Measurements from ENCODE around the gene SAYSD1. TPM values are rescaled to one million over a fixed set of nuclear protein-coding genes. Genes with fewer than 3 reads are reported as not detected.

SAYSD1 gene
- total and polyA plus RNA-seq, 2 experiments from 2014 or later, result 16.9 to 23.4 TPM

- H3K79me2 ChIP-seq, result no peaks in the 10 kb centered on the region
- H3K4me1 ChIP-seq (ENCODE audit: insufficient read depth), result no peaks in the 10 kb centered on the region
- no peak overlapping the region for H3K4me2 ChIP-seq
- 69% methylated on average over 7 of the region's 7 CpGs for WGBS (ENCODE audit: low lambda C conversion rate, missing lambda C conversion rate)
- H3K36me3 ChIP-seq (replicated peaks; ENCODE audit: insufficient read depth, low read depth), result no peaks in the 10 kb centered on the region
- peaks cover 8% of the 10 kb centered on the region for H3K27me3 ChIP-seq
- DNase-seq (ENCODE audit: low spot score), result no peak
- no peaks in the 10 kb centered on the region for H3K9me3 ChIP-seq (ENCODE audit: low read depth)
- no peak overlapping the region for H2AFZ ChIP-seq
- TF ChIP-seq EZH2 (IDR thresholded peaks at IDR 0.05; ENCODE audit: borderline replicate concordance) (no peak), CTCF (IDR thresholded peaks at IDR 0.05; ENCODE audit: poor library complexity) (no peak), EZH2phosphoT487 (IDR thresholded peaks at IDR 0.05; ENCODE audit: low read depth, severe bottlenecking, unreplicated experiment) (no peak)
- no peak overlapping the region for H3K4me3 ChIP-seq
- H4K20me1 ChIP-seq (ENCODE audit: insufficient read depth, poor library complexity, severe bottlenecking), result no peaks in the 10 kb centered on the region
- H3K27ac ChIP-seq, result no peak overlapping the region
- no peaks in the 10 kb centered on the region for H3K9me2 ChIP-seq (replicated peaks; ENCODE audit: insufficient read depth)
These were observed 27.8 kb downstream of the SAYSD1 start for GRCh38 chr6:39087197-39087596.

- H3K4me3 ChIP-seq, result no peak overlapping the region
- H3K27ac ChIP-seq, result no peak overlapping the region
- no peaks in the 10 kb centered on the region for H3K36me3 ChIP-seq (replicated peaks; ENCODE audit: insufficient read depth, low read depth)
These were observed 28.3 kb downstream of the SAYSD1 start for GRCh38 chr6:39086711-39087110.

DNA sequence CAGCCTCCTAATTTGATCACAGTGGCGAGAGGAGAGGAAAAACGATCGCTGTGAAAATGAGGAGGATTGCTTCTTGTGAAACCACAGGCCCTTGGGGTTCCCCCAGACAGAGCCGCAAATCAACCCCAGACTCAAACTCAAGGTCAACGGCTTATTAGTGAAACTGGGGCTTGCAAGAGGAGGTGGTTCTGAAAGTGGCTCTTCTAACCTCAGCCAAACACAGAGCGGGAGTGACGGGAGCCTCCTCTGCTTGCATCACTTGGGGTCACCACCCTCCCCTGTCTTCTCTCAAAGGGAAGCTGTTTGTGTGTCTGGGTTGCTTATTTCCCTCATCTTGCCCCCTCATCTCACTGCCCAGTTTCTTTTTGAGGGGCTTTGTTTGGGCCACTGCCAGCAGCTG lies 28.7 kb downstream of the SAYSD1 start:
- peaks cover 8% of the 10 kb centered on the region for H3K27me3 ChIP-seq
- H3K4me3 ChIP-seq, result no peak overlapping the region
- no peaks in the 10 kb centered on the region for H3K36me3 ChIP-seq (replicated peaks; ENCODE audit: insufficient read depth, low read depth)
- DNase-seq (ENCODE audit: low spot score), result no peak
- no peaks in the 10 kb centered on the region for H3K9me3 ChIP-seq (ENCODE audit: low read depth)
- WGBS (ENCODE audit: low lambda C conversion rate, missing lambda C conversion rate), result 86% methylated on average over 7 of the region's 7 CpGs
- H3K9me2 ChIP-seq (replicated peaks; ENCODE audit: insufficient read depth), result no peaks in the 10 kb centered on the region
- no peaks in the 10 kb centered on the region for H3K79me2 ChIP-seq
- no peaks in the 10 kb centered on the region for H4K20me1 ChIP-seq (ENCODE audit: insufficient read depth, poor library complexity, severe bottlenecking)
- H2AFZ ChIP-seq, result no peak overlapping the region
- H3K4me2 ChIP-seq, result no peak overlapping the region
- H3K4me1 ChIP-seq (ENCODE audit: insufficient read depth), result no peaks in the 10 kb centered on the region
- TF ChIP-seq EZH2 (IDR thresholded peaks at IDR 0.05; ENCODE audit: borderline replicate concordance) (no peak), EZH2phosphoT487 (IDR thresholded peaks at IDR 0.05; ENCODE audit: low read depth, severe bottlenecking, unreplicated experiment) (no peak), CTCF (IDR thresholded peaks at IDR 0.05; ENCODE audit: poor library complexity) (no peak)
- H3K27ac ChIP-seq, result no peak overlapping the region

More at GRCh38 chr6:39086711-39087110, 28.3 kb downstream of the SAYSD1 start:
- no peak for DNase-seq (ENCODE audit: low spot score)
- Histone ChIP-seq H3K9me2 (replicated peaks; ENCODE audit: insufficient read depth) (no peaks in the 10 kb centered on the region), H3K27me3 (peaks cover 8% of the 10 kb centered on the region), H3K9me3 (ENCODE audit: low read depth) (no peaks in the 10 kb centered on the region), H3K79me2 (no peaks in the 10 kb centered on the region), H4K20me1 (ENCODE audit: insufficient read depth, poor library complexity, severe bottlenecking) (no peaks in the 10 kb centered on the region), H2AFZ (no peak overlapping the region), H3K4me1 (ENCODE audit: insufficient read depth) (no peaks in the 10 kb centered on the region), H3K4me2 (no peak overlapping the region)
- 88% methylated on average over 6 of the region's 6 CpGs for WGBS (ENCODE audit: low lambda C conversion rate, missing lambda C conversion rate)
- no peak for TF ChIP-seq EZH2 (IDR thresholded peaks at IDR 0.05; ENCODE audit: borderline replicate concordance)
- no peak for TF ChIP-seq CTCF (IDR thresholded peaks at IDR 0.05; ENCODE audit: poor library complexity)
- TF ChIP-seq EZH2phosphoT487 (IDR thresholded peaks at IDR 0.05; ENCODE audit: low read depth, severe bottlenecking, unreplicated experiment), result no peak

Measured in hepatocyte (in vitro differentiated cells).